KBM-7 (cell line): ENCODE data around the gene IPO5.

Experiments used
- DNase-seq: peaks from one replicate; pipeline ENCODE4 v3.0.0-alpha.2; 2015
- in situ Hi-C: fragments of 300-500 bp; cut with MboI; formaldehyde crosslinking; loops from 2 replicates; pipeline ENCODE4 v1.14.3; 2020; ENCODE audit warnings: low sequenced_read_pairs, low pct_unique_long_range_greater_than_20kb, mixed read lengths

Gene IPO5

DNA sequence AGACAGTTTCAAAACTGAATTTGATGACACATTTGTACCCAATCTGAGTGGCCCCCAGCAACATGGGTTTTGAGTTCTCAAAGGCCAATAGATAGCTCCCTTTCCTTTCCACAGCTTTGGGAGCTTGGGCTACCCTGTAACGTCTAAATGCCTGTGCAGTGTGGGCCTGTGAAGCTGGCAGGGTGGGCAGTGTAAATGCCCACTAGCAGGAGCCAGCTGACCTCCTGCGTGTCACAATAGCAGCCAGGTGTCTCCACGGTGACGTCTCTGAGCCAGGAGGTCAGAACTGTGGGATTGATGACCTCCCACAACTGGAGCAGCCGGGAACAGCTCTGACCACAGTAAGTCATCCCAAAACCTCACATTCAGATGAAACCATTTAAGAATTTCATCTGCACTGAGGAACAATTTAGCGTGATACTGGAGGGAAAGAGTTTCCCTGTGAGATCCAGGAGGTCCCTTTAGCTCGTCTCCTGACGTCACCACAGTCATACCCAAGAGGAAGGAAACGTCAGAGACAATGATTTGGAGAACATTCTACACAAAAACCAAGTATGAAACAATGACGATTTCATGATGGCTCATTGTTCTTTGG is at the start of gene IPO5:
TSS of gene IPO5 (plus strand) at position 300 of the 595 bp plus-strand sequence. CDS start 23,022 bp downstream, outside the sequence.
- no peak for DNase-seq
- in situ Hi-C loops, result no loop called here

DNA sequence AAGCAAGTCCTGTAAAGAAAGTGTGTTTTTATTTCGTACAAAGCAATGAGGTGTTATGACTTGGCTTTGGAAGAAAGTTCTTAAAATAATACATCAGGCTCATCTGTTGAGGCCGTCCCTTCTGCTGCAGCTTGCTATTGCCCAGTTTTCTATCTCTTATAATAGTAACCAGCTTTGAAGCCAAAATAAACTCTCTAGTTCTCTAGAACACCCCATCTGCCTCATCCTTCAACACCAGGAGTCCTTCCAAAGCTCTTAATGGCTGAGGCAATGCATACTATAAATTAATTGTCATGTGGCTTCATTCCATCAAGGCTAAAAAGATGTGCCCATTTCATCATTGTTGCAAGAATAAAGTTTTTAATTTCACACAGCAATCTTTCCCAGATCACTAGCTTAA is 49.4 kb upstream of the IPO5 start:
- in situ Hi-C loops, result no loop called here
- DNase-seq, result no peak

DNA sequence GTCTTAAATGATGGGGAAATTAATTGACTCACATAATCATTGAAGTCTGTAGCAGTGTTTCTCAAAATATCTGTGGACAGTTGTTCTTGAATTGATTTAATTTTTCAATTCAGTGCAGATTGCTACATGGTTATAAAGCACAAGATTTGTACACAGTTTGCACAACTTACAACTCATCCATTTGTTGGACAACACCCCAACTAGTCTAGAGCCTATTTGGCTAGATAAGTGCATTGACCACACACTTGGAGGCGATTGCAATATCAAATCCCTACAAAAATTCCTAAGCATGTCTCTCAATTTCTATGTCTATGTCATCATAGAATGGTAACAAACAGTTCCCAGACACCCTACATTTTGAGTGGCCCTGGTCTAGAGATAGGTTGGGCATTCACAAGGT is 48.0 kb upstream of the IPO5 start:
- DNase-seq, result no peak
- in situ Hi-C loops, result no loop called here

GRCh38 chr13:97911311-97912138 is 42.0 kb upstream of the IPO5 start:
- DNase-seq, result peak; percentile 21
- in situ Hi-C loops, result no loop called here

DNA sequence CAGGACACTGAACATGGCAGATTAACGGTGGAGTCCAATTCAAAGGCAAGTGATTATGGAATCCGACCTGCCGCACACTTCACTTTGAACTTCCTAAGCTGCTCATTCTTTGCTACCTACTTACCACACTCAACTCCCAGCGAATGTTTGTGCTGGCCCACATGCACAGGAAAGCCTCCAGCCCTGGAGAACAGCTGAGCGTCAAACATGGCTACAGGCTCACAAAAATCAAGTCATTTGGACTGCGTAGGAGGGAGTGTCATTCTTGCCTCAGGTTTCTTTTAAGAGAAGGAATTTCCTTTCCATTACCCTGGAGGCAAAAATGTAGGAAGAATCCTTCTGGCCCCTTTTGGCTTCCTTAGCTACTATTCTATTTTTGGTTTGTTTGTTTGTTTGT is 41.3 kb upstream of the IPO5 start:
- in situ Hi-C loops, result no loop called here

GRCh38 chr13:97913206-97913605 is 40.3 kb upstream of the IPO5 start:
- in situ Hi-C loops, result no loop called here
- no peak for DNase-seq

More for the DNA sequence above, 41.3 kb upstream of the IPO5 start:
- DNase-seq, result no peak

GRCh38 chr13:97914540-97914939 is 38.9 kb upstream of the IPO5 start:
- in situ Hi-C loops, result no loop called here

GRCh38 chr13:97921176-97921816 is 32.2 kb upstream of the IPO5 start:
- in situ Hi-C loops, result no loop called here
- DNase-seq, result no peak

More at GRCh38 chr13:97914540-97914939, 38.9 kb upstream of the IPO5 start:
- no peak for DNase-seq

GRCh38 chr13:97928301-97928700 is 25.2 kb upstream of the IPO5 start:
- no peak for DNase-seq
- in situ Hi-C loops, result no loop called here

- in situ Hi-C loops, result no loop called here
- DNase-seq, result no peak
These were observed 21.4 kb upstream of the IPO5 start for GRCh38 chr13:97932036-97932435.

DNA sequence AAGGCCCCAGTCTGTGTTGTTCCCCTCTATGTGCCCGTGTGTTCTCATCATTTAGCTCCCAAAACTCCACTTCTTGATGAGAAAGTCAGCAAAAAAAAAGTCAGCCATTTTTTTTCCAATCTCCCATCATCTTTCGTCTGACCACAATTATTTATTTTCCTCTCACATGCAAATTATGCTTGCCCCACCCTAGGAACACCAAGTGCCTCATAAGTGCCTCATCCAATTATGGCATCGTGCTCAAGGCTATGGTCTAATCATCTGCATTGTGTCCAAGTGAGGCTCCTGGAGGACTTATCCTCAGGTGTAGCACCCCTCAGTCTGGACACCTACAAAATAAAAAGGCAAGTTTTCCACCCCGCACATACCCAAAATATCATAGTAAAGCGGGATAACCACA is 20.8 kb upstream of the IPO5 start:
- DNase-seq, result no peak
- in situ Hi-C loops, result no loop called here

GRCh38 chr13:97933776-97934175 is 19.7 kb upstream of the IPO5 start:
- in situ Hi-C loops, result no loop called here

GRCh38 chr13:97934590-97934989 is 18.9 kb upstream of the IPO5 start:
- DNase-seq, result no peak
- in situ Hi-C loops, result no loop called here

More at GRCh38 chr13:97933776-97934175, 19.7 kb upstream of the IPO5 start:
- no peak for DNase-seq

DNA sequence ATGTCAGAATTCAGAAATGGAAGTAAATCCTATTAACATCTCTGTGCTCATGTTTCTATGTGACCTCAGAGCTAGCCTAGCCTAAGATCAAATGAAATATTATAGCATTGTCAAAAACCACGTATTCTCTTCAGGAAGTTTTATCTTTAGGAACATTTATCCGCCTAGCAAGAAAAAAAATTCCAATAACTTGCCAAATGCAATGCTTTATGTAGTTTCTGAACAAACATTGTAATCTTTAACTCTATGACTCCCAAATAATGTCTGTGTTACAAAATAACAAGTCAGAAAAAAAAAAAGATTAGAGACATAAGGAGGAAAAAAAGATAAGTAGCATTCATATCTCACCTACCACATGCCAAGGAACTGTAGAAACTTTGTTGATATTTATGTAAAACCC is 18.4 kb upstream of the IPO5 start:
- DNase-seq, result no peak
- in situ Hi-C loops, result no loop called here

GRCh38 chr13:97936036-97936435 is 17.4 kb upstream of the IPO5 start:
- in situ Hi-C loops, result no loop called here
- no peak for DNase-seq

GRCh38 chr13:97938706-97939475 is 14.6 kb upstream of the IPO5 start:
- in situ Hi-C loops, result no loop called here
- DNase-seq, result no peak

GRCh38 chr13:97944396-97945029 is 9.0 kb upstream of the IPO5 start:
- in situ Hi-C loops, result no loop called here
- DNase-seq, result no peak

DNA sequence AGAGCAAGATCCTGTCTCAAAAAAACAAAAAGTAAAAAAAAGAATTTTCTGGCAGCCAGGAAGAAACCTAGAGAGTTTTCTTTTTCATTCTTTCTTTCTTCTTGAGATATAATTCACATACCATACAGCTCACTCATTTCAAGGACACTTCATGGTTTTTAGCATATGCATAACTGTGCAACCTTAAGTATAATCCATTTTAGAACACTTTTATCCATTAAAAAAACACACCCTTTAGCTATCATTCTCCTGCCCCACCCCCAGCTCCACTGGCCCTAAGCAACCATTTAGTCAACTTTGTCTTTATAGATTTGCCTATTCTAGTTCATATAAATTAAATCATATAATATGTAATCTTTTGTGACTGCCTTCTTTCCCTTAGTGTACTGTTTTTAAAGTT is 8.1 kb upstream of the IPO5 start:
- no peak for DNase-seq
- in situ Hi-C loops, result no loop called here

- DNase-seq, result peak; percentile 2
- in situ Hi-C loops, result no loop called here
These were observed 7.6 kb upstream of the IPO5 start for GRCh38 chr13:97945792-97946419.
